GM18502 (cell line): Measurements from ENCODE around the gene NPAS2.

Experiments
- ATAC-seq: cut with Tn5 transposase; IDR thresholded peaks from one replicate; pipeline ENCODE4 v1.9.1; 2021; ENCODE audit warnings: mild to moderate bottlenecking; ENCODE audit not compliant: unreplicated experiment, poor library complexity

Gene NPAS2

DNA sequence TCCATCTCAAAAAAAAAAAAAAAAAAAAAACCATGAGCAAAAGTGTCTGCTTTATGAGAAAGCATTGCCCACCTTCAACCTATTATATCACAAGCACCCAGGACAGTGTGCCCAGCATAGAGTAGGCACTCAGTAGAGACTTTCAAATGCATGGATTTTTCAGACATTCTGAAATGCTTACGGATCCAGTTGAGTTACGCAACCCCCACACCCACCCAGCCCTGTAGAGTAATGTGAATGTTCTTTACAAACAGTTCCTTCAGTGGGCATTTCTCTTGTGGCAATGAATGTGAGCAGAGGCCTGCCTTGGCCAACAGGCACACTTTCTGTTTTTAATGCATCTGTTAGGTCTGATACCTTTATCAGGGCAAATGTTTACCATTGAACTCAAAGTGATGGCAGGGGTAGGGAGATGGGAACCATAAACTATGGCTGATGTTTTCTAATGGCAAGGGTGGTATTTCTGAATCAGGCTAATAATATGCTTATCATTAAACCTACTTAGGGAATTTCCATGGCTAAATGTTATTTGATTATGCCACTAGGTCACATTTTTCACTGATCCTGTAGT lies 117.1 kb downstream of the NPAS2 start:
- ATAC-seq = no peak

DNA sequence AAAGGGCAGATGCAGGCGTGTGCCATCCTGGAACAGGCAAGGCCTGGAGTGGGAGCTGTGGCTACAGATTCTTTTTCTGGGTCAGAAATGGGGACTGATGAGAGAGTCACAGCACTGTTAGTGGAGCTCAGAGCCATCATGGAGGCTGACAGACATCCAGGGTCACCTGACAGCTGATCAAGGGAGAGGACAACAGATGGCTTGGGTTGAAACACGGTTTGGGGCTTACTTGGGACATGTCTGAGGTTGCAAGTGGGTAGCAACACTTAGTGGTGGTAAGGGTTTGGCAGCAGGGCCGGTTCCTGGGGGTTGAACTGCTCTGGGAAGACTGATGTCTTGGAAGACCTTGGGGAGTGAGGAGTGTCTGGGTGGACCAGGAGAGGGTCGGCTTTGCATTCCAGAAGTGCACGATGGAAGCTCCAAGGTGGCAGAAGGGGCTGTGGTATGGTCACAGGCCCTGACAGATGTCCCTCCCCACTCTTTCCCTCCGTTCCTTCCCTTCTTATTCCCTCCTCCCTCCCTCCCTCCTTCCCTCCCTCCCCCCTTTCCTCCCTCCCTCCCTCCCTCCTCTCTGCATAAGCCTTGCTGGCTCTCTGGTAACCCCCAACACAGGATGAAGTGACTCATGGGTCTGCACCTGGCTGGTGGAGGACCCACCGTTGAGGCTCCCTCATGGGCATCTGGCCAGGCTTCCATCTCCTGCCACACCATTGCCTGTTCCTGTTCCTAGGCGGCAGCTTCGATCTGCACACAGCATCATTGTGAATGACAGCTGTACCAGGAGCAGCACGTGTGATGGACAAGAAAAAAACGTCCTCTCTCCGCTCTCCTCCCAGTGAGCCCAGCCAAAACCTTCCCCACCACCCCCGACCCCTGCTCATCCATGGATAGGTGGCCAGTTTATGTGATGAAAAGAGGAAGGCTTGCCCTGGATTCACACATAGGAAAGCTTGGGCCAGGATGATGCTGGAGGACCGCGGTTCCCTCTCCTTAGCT lies 118.4 kb downstream of the NPAS2 start:
- no peak for ATAC-seq

DNA sequence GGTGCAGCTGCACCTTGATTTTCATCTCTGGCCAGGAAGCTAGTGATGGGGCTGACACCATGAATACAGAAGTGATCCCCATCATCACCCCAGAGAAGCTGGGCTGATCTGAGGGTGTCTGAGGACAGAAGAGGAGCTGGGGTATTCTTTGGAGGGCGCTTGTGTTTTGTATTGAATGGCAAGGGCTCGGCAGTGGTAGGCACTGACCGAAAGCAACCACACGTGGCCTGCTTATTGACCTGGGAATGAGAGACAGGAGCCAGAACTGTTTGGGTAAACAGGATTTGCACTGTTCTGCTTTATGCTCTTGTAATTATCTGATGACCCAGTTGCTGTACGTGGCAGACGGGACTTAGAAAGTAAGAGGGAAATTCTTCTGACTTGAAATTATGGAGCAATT lies 119.5 kb downstream of the NPAS2 start:
- no peak for ATAC-seq

GRCh38 chr2:100940240-100940639 lies 120.3 kb downstream of the NPAS2 start:
- ATAC-seq = no peak

DNA sequence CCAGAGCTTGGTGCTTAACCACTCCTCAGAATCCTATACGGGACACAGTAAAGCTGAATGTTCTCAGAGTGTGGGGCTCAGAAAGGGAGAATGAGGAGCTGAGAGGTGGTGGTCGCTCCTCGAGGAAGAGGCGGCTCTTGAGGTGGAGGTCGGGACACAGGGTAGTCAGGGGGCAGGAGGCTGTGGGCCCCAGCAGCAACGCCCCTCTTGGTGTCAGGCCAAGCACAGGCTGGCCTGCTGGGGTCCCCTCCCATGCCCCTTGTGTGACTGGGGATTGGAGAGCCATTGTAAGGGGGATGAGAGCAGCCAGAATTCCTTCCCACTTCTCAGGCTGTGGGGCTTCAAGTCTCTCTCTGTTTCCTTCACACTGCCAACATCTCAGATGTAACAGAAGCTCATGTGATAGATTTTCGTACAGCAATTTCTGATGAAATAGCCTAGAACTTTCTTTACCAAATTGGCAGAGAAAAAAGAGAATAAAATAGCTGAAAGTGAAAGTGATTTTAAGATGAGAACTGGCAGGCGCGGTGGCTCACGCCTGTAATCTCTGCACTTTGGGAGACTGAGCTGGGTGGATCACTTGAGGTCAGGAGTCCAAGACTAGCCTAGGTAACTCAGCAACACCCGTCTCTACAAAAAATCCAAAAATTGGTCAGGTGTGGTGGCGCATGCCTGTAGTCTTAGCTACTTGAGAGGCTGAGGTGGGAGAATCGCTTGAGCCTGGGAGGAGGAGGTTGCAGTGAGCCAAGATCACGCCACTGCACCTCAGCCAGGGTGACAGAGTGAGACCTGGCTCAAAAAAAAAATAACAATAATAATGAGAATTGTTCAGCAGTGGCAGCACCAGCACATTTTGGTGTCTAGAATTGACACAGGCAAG lies 121.1 kb downstream of the NPAS2 start:
- ATAC-seq = no peak

GRCh38 chr2:100941646-100942240 lies 121.8 kb downstream of the NPAS2 start:
- no peak for ATAC-seq

GRCh38 chr2:100944617-100945432 lies 124.9 kb downstream of the NPAS2 start:
- no peak for ATAC-seq

GRCh38 chr2:100945433-100945740 lies 125.4 kb downstream of the NPAS2 start:
- no peak for ATAC-seq

GRCh38 chr2:100945930-100946607 lies 126.1 kb downstream of the NPAS2 start:
- ATAC-seq = no peak

GRCh38 chr2:100948942-100949811 lies 129.2 kb downstream of the NPAS2 start:
- no peak for ATAC-seq

GRCh38 chr2:100952512-100952911 lies 132.6 kb downstream of the NPAS2 start:
- ATAC-seq = no peak

DNA sequence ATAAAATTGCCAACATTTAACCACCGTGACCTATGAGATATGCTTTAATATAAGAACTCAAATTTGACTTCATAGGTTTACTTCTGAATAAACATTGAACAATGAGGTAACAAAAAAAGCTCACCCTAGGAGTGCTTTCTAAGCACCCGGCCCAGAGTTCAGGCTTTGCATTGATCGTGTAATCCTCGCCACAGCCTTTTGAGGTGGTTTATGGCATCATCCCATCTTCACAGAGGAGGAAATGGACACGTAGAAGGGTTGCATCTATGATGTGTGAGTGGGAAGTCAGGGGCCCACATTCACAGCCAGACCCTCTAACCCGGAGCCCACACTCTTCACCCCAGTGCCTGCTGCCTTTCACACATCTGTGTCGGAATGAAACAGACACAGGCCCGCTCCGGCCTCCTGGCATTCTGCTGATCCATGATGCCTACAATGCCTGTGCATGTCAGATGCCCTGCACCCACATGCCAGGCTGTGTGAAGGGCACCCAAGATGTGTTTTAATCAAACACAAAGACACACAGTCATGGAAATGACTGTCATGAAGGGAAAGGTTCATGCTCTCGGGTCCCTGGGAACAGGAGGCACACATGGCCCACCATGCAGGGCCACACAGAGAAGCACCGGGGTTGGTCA lies 133.6 kb downstream of the NPAS2 start:
- ATAC-seq = no peak

DNA sequence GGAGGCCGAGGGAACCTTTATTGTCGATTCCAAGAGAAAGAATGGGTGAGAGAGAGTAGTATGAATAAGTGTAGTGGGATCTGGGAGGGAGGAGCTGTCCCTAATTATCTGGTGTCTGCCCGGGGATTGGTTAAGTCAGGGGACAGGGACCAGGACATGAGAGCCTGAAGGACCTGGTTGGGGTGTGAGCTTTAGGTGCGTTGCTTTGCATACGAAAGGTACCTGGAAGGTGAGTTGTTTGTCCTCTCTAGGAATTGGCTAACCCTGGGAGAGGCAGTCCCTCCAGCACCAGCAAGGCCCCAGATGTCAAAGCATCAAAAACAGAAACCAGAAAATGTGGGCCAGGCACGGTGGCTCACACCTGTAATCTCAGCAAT lies 134.1 kb downstream of the NPAS2 start:
- no peak for ATAC-seq

- ATAC-seq = no peak
These were observed 135.3 kb downstream of the NPAS2 start for GRCh38 chr2:100955226-100955625.

- no peak for ATAC-seq
These were observed 136.1 kb downstream of the NPAS2 start for GRCh38 chr2:100956081-100956480.

GRCh38 chr2:100957996-100958653 lies 138.2 kb downstream of the NPAS2 start:
- ATAC-seq = no peak

DNA sequence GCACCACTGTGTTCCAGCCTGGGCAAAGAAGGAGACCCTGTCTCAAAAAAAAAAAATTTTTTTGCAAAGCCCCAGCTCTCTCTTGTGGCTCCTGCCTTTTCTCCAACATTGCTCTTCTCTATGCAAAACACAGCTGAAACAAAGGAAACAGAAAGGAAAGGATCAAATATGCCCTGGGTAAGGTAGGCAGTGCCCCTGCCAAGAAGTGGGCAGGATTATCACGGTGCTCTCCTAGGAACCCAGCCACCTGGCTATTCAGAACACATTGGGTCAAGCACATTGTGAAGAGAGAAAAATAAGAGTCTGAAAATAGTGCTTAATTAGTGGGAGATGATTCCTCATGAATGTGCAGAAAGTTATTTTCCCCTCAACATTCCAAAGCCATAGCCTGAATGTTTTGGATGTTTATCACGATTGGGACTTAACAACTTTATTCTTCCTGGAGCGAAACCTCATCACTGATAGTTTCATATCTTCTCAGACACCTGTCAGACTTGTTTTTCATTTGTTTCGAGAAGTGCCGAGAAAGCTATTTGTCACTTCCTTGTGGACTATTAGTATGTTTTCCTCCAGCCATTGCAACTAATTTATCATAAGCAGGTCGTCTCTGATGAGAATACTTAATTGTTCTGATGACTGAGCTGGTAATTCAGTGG lies 139.4 kb downstream of the NPAS2 start:
- no peak for ATAC-seq
